NCI-H1105 treated with DMSO at 0.1 percent for 48 hours (cell line): ENCODE results near the gene MIA2.

Source experiments
- DNase-seq: peaks from one replicate; lab custom pipeline; 2025; lab: John Stamatoyannopoulos, UW

The MIA2 gene

DNA sequence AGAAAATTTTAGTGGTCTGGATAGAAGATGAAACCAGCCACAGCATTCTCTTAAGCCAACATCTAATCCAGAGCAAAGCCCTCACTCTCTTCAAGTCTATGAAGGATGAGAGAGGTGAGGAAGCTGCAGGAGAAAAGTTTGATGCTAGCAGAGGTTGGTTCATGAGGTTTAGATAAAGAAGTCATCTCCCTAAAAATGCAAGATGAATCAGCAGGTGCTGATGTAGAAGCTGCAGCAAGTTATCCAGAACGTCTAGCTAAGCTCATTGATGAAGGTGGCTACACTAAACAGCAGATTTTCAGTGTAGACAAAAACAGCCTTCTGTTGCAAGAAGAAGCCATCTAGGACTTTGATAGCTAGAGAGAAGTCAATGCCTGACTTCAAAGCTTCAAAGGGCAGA lies 150.0 kb downstream of the MIA2 start:
- no peak for DNase-seq

- no peak for DNase-seq
These were observed 150.5 kb downstream of the MIA2 start for GRCh38 chr14:39384177-39384576.

- no peak for DNase-seq
These were observed 159.6 kb downstream of the MIA2 start for GRCh38 chr14:39393289-39393688.

GRCh38 chr14:39395555-39396254 lies 162.0 kb downstream of the MIA2 start:
- DNase-seq = no peak

DNA sequence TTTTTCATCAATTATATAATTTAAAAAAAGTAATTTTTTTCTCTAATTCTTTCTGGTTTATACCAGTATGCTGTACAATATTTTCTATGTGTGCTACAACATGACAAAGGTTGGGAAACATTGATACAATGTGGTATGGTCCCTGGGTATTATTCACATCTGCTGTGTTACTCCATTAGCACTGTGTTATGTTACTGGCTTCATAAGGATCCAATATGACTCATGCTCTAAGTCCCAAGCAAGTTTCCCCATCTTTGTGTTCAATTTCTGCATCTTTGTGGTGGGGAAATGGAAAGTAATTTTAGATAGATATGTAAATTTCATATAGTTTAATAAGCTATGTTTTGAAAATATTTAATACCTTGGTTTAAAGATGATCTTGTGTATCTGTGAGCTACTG lies 162.7 kb downstream of the MIA2 start:
- no peak for DNase-seq

- no peak for DNase-seq
These were observed 164.7 kb downstream of the MIA2 start for GRCh38 chr14:39398382-39398781.

DNA sequence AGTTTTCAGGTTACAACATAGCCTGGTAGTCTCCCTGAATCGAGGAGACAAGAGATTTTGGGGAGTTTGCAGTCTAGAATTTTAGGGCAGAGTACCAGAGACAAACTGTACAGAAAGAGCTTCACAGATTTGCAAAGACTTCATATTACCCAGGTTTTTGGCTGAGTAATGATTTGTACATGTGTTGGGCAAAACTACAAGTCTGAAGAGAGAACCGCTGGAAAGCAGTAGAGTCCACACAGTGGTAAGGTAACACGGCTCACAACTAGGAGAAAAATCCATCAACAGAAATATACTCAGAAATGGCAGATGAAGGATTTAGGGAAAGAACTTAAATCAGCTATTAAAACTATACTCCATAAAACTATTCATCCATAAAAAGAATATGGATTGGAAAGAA lies 172.8 kb downstream of the MIA2 start:
- no peak for DNase-seq

GRCh38 chr14:39416072-39416471 lies 182.4 kb downstream of the MIA2 start:
- DNase-seq = no peak

GRCh38 chr14:39417014-39417413 lies 183.3 kb downstream of the MIA2 start:
- no peak for DNase-seq

- no peak for DNase-seq
These were observed 185.6 kb downstream of the MIA2 start for GRCh38 chr14:39419272-39419671.

- DNase-seq = no peak
These were observed 188.5 kb downstream of the MIA2 start for GRCh38 chr14:39422243-39422642.

DNA sequence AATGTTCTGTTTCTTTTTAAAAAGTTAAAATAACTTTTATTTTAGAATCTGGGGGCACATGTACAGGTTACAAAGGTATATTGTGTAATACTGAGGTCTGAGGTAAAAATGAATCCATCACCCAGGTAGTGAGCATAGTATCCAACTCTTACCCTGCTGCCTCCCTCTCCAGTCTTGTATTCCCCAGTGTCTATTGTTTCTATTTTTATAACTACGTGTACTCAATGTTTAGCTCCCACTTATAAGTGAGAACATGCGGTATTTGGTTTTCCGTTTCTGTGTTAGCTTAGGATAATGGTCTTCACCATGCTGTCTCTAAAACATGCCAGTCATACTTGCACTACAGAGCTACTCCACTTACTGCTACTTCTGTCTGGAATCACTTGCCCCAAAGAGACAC lies 190.1 kb downstream of the MIA2 start:
- DNase-seq = no peak

GRCh38 chr14:39425947-39426346 lies 192.2 kb downstream of the MIA2 start:
- DNase-seq = no peak

DNA sequence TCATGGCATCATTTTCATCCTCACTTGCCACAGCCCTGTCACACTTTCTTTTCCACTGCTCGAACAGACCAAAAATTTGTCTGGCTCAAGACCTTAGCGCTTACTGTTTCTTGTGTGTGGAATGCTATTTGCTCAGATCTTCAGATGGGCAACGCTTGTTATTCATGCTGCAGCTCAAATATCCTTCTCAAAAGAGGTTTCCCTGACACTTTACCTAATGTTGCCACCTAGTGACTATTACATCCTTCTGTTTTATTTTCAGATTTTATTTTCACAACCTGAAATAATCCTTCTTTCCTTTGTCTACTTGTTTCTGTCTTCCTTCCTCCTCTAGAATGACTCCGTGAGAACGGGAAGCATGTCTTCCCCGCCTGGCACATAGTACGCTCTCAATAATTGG lies 192.9 kb downstream of the MIA2 start:
- peak; percentile 35 for DNase-seq

- no peak for DNase-seq
These were observed 194.4 kb downstream of the MIA2 start for GRCh38 chr14:39428118-39428517.

GRCh38 chr14:39430762-39431415 lies 197.2 kb downstream of the MIA2 start:
- no peak for DNase-seq

GRCh38 chr14:39431416-39432178 lies 197.9 kb downstream of the MIA2 start:
- peak; percentile 47 for DNase-seq

DNA sequence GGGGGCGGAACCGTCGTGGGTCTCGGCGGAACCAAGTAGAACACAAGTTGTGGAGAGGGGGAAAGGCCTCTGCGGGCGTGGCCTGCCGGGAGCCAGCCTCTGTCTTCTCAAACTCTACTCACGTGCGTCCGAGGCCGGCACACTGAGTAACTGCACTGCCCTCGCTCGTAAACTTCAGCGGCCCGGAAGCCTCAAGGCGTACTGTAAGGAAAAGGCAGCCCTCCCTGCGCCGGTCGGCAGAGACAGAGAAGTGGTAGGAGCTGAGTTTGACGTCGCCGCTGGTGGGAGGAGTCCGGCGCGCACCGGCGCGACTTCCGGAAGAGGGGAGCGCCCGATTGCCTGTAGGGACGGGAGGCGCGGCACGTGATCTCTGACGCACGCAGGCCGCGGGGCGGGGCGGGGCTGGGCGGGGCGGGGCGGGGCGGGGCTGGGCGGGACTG lies 198.5 kb downstream of the MIA2 start, which contains the start of gene FBXO33:
Gene FBXO33, minus strand, starts transcription at position 255 of the 440 bp plus-strand sequence. CDS start 271 bp downstream, outside the sequence.
- peak; percentile 95 for DNase-seq

DNA sequence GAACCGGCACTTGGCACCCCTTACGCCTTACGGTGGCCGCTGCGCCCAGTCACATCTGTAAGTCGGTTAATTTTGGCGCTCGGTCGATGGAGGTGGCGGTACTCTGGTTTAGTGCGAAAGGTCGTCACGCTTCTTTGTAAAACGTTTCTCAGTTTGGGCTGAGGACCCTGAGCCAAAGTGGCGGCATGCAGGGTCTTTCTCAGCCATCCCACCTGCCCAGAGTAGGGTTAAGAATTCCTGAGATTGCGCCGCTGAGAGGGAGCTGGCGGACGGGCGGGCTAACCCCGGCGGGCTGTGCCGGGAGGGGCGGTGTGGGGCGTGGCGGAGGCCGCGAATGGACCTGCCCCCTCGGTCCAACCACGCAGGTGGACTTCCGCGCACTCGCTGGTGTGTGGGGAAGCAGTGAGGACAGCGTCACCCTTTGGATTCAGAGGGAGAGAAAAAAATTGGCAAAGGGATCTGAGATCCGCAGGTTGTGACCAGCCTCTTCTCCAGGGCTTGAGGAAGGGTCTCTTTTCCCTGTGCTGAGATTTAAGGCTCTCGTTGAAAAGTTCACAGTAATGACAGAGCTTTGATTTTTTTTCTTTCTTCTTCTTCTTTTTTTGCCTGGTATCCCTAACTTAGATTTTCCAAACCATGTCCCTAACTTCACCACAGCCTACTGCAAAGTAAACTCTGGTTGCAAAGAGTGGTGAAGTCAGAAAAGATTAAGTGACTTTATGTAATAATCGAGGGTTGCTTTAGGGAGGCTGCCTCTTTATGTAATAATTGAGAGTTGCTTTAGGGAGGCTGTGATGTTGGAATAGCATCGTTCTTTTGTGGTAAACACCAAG lies 199.1 kb downstream of the MIA2 start:
- DNase-seq = peak; percentile 95

DNA sequence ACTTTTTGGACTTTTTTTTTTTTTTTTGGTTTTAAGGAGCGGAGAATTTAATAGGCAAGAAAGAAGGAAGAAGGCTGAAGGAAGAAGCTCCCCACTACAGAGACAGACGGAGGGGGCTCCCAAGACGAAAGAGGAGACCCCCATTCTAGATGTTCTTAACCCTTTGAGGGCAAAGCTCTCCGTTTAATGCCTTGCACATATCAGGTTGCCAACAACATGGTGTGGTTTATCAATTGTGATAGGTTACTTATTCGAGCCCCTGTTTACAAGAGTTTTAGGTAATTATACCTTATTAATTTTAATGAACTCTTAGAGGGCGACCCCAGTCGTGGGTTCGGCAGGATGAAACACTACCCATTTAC lies 199.7 kb downstream of the MIA2 start:
- DNase-seq = peak; percentile 29

DNA sequence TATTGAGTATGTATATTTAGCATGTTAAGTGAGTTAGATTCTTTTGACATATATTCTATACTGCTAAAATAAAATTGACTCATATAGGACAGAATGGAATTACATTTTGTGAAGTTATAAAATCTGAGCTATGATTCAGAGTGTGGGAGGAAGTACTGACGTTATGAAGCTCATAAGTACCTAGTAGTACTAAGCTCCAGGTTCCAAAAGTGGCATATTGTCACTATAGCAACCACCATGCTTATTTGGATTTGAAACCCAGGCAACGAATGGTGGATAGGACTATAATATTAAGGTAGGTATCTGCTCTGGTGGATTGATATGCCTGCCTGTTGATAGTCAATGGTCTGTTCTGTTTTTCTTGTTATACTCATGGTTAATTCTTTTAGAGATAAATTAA lies 200.7 kb downstream of the MIA2 start:
- DNase-seq = no peak

- DNase-seq = no peak
These were observed 201.5 kb downstream of the MIA2 start for GRCh38 chr14:39435241-39435640.
